GM19099 (cell line): ENCODE measurements around the gene THUMPD2.

ENCODE experiments used
- POLR2A ChIP-seq: IDR thresholded peaks from 3 replicates; pipeline ENCODE4 v1.6.1; 2011; ENCODE audit warnings: low read depth; ENCODE audit not compliant: insufficient read length; ENCODE audit errors: extremely low read depth

THUMPD2 gene

GRCh38 chr2:39710807-39711206 is 68.3 kb downstream of the THUMPD2 start:
- no peak for TF ChIP-seq POLR2A

- no peak for TF ChIP-seq POLR2A
Observed at GRCh38 chr2:39708003-39708402, 71.1 kb downstream of the THUMPD2 start.

- TF ChIP-seq POLR2A: no peak
Observed at GRCh38 chr2:39706945-39707344, 72.1 kb downstream of the THUMPD2 start.

GRCh38 chr2:39706312-39706711 is 72.7 kb downstream of the THUMPD2 start:
- no peak for TF ChIP-seq POLR2A

GRCh38 chr2:39705638-39706037 is 73.4 kb downstream of the THUMPD2 start:
- TF ChIP-seq POLR2A: no peak

GRCh38 chr2:39704540-39704939 is 74.5 kb downstream of the THUMPD2 start:
- no peak for TF ChIP-seq POLR2A

- TF ChIP-seq POLR2A: no peak
Observed at GRCh38 chr2:39703181-39703872, 75.7 kb downstream of the THUMPD2 start.

- no peak for TF ChIP-seq POLR2A
Observed at GRCh38 chr2:39701137-39701536, 77.9 kb downstream of the THUMPD2 start.

GRCh38 chr2:39697454-39697853 is 81.6 kb downstream of the THUMPD2 start:
- no peak for TF ChIP-seq POLR2A

- TF ChIP-seq POLR2A: no peak
Observed at GRCh38 chr2:39696838-39697237, 82.2 kb downstream of the THUMPD2 start.

GRCh38 chr2:39696101-39696553 is 82.9 kb downstream of the THUMPD2 start:
- no peak for TF ChIP-seq POLR2A

GRCh38 chr2:39693245-39693644 is 85.8 kb downstream of the THUMPD2 start:
- no peak for TF ChIP-seq POLR2A

- no peak for TF ChIP-seq POLR2A
Observed at GRCh38 chr2:39689876-39690275, 89.2 kb downstream of the THUMPD2 start.

- no peak for TF ChIP-seq POLR2A
Observed at GRCh38 chr2:39689272-39689841, 89.7 kb downstream of the THUMPD2 start.

GRCh38 chr2:39688181-39688580 is 90.9 kb downstream of the THUMPD2 start:
- TF ChIP-seq POLR2A: no peak

GRCh38 chr2:39686456-39686855 is 92.6 kb downstream of the THUMPD2 start:
- no peak for TF ChIP-seq POLR2A
